AG04449 (cell line): ENCODE results near the gene PCDHGA1.
A peak's percentile ranks its signal among the peaks of the same experiment; 100 is the strongest.
"Not testable (repeated sequence)": the region's sequence is repeated elsewhere in the genome, so short reads cannot be mapped to it uniquely, and the experiment has no call there.

Experiments
- CTCF ChIA-PET: fragments of 350-600 bp; formaldehyde crosslinking; extraction: SDS; loops from one replicate; lab custom pipeline; 2021; ENCODE audit warnings: antibody characterized with exemption; lab: Yijun Ruan, JAX
- POLR2A ChIA-PET: fragments of 400-600, 350-600 bp; formaldehyde crosslinking; extraction: SDS; loops from one replicate; lab custom pipeline; 2020; ENCODE audit warnings: antibody characterized with exemption, inconsistent platforms; lab: Yijun Ruan, JAX
- DNase-seq: peaks from one replicate; pipeline ENCODE4 v3.0.0-alpha.2; 2010; ENCODE audit warnings: low read depth, low spot score
- H3K4me3 ChIP-seq: 2 replicates; pipeline ENCODE4 v1.5.1; 2011; ENCODE audit warnings: low read depth, mild to moderate bottlenecking, control low read depth, low read length
- TF ChIP-seq, protein P1 (sequence below): IDR thresholded peaks from one replicate; pipeline ENCODE4 v1.5.1; 2011; ENCODE audit warnings: mild to moderate bottlenecking, moderate library complexity, low read length, control low read depth, inconsistent platforms; ENCODE audit not compliant: insufficient read depth; ENCODE audit errors: missing control alignments

PCDHGA1 gene

DNA sequence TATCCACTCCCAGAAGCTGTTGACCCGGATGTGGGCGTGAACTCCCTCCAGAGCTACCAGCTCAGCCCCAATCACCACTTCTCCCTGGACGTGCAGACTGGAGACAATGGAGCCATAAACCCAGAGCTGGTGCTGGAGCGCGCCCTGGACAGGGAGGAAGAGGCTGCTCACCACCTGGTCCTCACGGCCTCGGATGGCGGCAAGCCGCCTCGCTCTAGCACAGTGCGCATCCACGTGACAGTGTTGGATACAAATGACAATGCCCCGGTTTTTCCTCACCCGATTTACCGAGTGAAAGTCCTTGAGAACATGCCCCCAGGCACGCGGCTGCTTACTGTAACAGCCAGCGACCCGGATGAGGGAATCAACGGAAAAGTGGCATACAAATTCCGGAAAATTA lies 63.0 kb downstream of the PCDHGA1 start:
- DNase-seq = no peak
- TF ChIP-seq, protein P1, sequence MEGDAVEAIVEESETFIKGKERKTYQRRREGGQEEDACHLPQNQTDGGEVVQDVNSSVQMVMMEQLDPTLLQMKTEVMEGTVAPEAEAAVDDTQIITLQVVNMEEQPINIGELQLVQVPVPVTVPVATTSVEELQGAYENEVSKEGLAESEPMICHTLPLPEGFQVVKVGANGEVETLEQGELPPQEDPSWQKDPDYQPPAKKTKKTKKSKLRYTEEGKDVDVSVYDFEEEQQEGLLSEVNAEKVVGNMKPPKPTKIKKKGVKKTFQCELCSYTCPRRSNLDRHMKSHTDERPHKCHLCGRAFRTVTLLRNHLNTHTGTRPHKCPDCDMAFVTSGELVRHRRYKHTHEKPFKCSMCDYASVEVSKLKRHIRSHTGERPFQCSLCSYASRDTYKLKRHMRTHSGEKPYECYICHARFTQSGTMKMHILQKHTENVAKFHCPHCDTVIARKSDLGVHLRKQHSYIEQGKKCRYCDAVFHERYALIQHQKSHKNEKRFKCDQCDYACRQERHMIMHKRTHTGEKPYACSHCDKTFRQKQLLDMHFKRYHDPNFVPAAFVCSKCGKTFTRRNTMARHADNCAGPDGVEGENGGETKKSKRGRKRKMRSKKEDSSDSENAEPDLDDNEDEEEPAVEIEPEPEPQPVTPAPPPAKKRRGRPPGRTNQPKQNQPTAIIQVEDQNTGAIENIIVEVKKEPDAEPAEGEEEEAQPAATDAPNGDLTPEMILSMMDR = no peak
- no peak overlapping the region for H3K4me3 ChIP-seq
- ChIA-PET CTCF (interaction anchor here (1.0 to 8.4 kb wide), 6 partner anchors 12 to 173 kb away, joined by 3 to 77 read pairs (median 10); partner anchors contain the start of genes PCDHGA10 and PCDHGA6), POLR2A (no interaction called here)

DNA sequence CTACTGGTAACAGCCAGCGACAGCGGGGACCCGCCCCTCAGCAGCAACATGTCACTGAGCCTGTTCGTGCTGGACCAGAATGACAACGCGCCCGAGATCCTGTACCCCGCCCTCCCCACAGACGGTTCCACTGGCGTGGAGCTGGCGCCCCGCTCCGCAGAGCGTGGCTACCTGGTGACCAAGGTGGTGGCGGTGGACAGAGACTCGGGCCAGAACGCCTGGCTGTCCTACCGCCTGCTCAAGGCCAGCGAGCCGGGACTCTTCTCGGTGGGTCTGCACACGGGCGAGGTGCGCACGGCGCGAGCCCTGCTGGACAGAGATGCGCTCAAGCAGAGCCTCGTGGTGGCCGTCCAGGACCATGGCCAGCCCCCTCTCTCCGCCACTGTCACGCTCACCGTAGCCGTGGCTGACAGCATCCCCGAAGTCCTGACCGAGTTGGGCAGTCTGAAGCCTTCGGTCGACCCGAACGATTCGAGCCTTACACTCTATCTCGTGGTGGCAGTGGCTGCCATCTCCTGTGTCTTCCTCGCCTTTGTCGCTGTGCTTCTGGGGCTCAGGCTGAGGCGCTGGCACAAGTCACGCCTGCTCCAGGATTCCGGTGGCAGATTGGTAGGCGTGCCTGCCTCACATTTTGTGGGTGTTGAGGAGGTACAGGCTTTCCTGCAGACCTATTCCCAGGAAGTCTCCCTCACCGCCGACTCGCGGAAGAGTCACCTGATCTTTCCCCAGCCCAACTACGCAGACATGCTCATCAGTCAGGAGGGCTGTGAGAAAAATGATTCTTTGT lies 64.3 kb downstream of the PCDHGA1 start:
- DNase-seq, H3K4me3 ChIP-seq, POLR2A ChIA-PET: not testable (repeated sequence)
- CTCF ChIA-PET = interaction anchor here (0.9 to 4.6 kb wide), 8 partner anchors 12 to 172 kb away, joined by 3 to 50 read pairs (median 10); partner anchors contain the start of genes PCDHGA10, PCDHGA12, PCDHGA6 and PCDHGB6

DNA sequence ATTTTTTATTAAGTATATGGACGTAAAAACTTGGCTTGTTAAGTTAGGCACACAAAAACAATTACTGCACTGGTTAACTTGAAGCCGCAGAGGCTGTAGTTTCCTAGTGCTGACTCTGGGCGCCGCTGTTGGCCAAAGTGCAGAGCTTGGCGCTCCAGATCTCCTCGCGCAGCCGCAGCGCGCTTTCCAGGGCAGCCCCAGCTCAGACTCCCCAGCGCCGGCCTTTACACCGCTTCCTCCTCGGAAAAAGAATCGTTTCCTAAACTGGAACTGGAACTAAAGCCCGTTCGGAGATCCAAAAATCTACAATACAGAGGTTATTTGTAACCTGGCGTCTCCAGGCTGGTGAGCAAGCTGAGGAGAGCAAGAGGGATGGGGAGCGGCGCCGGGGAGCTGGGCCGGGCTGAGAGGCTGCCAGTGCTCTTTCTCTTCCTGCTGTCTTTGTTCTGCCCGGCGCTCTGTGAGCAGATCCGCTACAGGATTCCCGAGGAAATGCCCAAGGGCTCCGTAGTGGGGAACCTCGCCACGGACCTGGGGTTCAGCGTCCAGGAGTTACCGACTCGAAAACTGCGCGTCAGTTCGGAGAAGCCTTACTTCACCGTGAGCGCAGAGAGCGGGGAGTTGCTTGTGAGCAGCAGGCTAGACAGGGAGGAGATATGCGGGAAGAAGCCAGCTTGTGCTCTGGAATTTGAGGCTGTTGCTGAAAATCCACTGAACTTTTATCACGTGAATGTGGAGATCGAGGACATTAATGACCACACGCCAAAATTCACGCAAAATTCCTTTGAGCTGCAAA lies 67.6 kb downstream of the PCDHGA1 start, which contains the start of gene PCDHGB5:
Gene PCDHGB5, plus strand, starts transcription at position 192 of the 796 bp plus-strand sequence. Its CDS starts 181 bp downstream, at position 373.
- ChIA-PET POLR2A (interaction anchor here (1.4 kb wide), 1 partner anchor 166 kb away, joined by 3 read pairs; no protein-coding TSS in a partner anchor), CTCF (interaction anchor here (0.7 to 4.6 kb wide), 23 partner anchors 9 to 174 kb away, joined by 3 to 50 read pairs (median 9); partner anchors contain the start of genes PCDHGA10, PCDHGA11, PCDHGA12 and PCDHGA6)
- DNase-seq = not testable (repeated sequence)

DNA sequence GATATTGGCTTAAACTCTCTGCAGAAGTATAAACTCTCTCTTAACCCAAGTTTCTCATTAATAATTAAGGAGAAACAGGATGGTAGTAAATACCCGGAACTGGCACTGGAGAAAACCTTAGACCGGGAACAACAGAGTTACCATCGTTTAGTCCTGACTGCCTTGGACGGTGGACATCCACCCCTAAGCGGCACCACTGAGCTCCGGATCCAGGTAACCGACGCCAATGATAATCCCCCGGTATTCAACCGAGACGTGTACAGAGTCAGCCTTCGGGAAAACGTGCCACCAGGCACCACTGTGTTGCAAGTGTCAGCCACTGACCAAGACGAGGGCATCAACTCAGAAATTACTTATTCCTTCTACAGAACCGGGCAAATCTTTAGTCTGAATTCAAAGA lies 68.3 kb downstream of the PCDHGA1 start:
- POLR2A ChIA-PET = no interaction called here
- TF ChIP-seq, protein P1 = no peak
- CTCF ChIA-PET = interaction anchor here (1.8 to 4.6 kb wide), 11 partner anchors 8 to 165 kb away, joined by 5 to 50 read pairs (median 13); partner anchors contain the start of genes PCDHGA10, PCDHGA11, PCDHGA12 and PCDHGA6
- H3K4me3 ChIP-seq = no peak overlapping the region
- no peak for DNase-seq

More for the DNA sequence above, 67.6 kb downstream of the PCDHGA1 start, which contains the start of gene PCDHGB5:
- H3K4me3 ChIP-seq = peak within 1 kb of the TSS; percentile 47
- TF ChIP-seq, protein P1 = peak; percentile 50

DNA sequence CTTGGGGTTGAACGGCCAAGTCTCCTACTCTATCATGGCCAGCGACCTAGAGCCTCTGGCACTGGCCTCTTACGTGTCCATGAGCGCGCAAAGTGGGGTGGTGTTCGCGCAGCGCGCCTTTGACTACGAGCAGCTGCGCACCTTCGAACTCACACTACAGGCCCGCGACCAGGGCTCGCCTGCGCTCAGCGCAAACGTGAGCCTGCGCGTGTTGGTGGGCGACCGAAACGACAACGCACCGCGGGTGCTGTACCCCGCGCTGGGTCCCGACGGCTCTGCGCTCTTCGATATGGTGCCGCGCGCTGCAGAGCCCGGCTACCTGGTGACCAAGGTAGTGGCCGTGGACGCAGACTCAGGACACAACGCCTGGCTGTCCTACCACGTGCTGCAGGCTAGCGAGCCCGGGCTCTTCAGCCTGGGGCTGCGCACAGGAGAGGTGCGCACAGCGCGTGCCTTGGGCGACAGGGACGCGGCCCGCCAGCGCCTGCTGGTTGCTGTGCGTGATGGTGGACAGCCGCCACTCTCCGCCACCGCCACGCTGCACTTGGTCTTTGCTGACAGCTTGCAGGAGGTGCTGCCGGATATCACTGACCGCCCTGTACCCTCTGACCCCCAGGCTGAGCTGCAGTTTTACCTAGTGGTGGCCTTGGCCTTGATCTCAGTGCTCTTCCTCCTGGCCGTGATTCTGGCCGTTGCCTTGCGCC lies 69.4 kb downstream of the PCDHGA1 start:
- POLR2A ChIA-PET = no interaction called here
- no peak for DNase-seq
- CTCF ChIA-PET = interaction anchor here (1.1 to 2.6 kb wide), 6 partner anchors 14 to 168 kb away, joined by 5 to 16 read pairs (median 7); partner anchors contain the start of gene PCDHGB7
- TF ChIP-seq, protein P1 = no peak
- H3K4me3 ChIP-seq = peak overlapping the region; percentile 25
